Loucy (cell line): ENCODE data around the gene FNDC3A.

Experiments used
- H2AFZ ChIP-seq: fragments of 200-600 bp; sonication (generic); 2 replicates; pipeline ENCODE4 v1.6.0; 2016; ENCODE audit warnings: antibody characterized with exemption, mild to moderate bottlenecking, low read length, moderate library complexity
- H3F3A ChIP-seq: fragments of 200-600 bp; 2 replicates; pipeline ENCODE4 v1.6.0; 2016; ENCODE audit warnings: antibody characterized with exemption, low read depth, mild to moderate bottlenecking
- H3K27me3 ChIP-seq: fragments of 200-600 bp; sonication (generic); 2 replicates; pipeline ENCODE4 v1.6.1; 2014; ENCODE audit warnings: low read length, mild to moderate bottlenecking; ENCODE audit not compliant: insufficient read depth, poor library complexity, severe bottlenecking
- H3K36me3 ChIP-seq: fragments of 200-600 bp; sonication (generic); 2 replicates; pipeline ENCODE4 v1.6.1; 2016; ENCODE audit warnings: low read length; ENCODE audit not compliant: insufficient read depth
- H3K4me1 ChIP-seq: fragments of 200-600 bp; sonication (generic); 2 replicates; pipeline ENCODE4 v1.5.1; 2014; ENCODE audit warnings: low read length, mild to moderate bottlenecking; ENCODE audit not compliant: insufficient read depth, poor library complexity, severe bottlenecking
- H3K4me2 ChIP-seq: fragments of 200-600 bp; sonication (generic); 2 replicates; pipeline ENCODE4 v1.6.0; 2014; ENCODE audit warnings: antibody characterized with exemption, low read length, low read depth, mild to moderate bottlenecking; ENCODE audit not compliant: poor library complexity, severe bottlenecking
- H3K4me3 ChIP-seq: fragments of 200-600 bp; sonication (generic); 2 replicates; pipeline ENCODE4 v1.5.1; 2014; ENCODE audit warnings: low read length, mild to moderate bottlenecking, mixed read lengths; ENCODE audit not compliant: poor library complexity, severe bottlenecking
- H3K79me2 ChIP-seq: fragments of 200-600 bp; sonication (generic); 2 replicates; pipeline ENCODE4 v1.6.1; 2014; ENCODE audit warnings: low read length; ENCODE audit not compliant: insufficient read depth
- H3K9ac ChIP-seq: fragments of 200-600 bp; sonication (generic); 2 replicates; pipeline ENCODE4 v1.6.0; 2014; ENCODE audit warnings: mild to moderate bottlenecking, low read depth, low read length, moderate library complexity; ENCODE audit not compliant: poor library complexity, severe bottlenecking
- H3K9me2 ChIP-seq: fragments of 200-600 bp; sonication (generic); replicated peaks from 2 replicates; pipeline ENCODE4 v1.6.1; 2016; ENCODE audit warnings: low read depth, low read length, mixed read lengths
- H3K9me3 ChIP-seq: fragments of 200-600 bp; sonication (generic); 2 replicates; pipeline ENCODE4 v1.6.1; 2014; ENCODE audit warnings: mild to moderate bottlenecking, antibody characterized with exemption, low read length, low read depth; ENCODE audit not compliant: insufficient read depth
- H4K20me1 ChIP-seq: fragments of 200-600 bp; sonication (generic); 2 replicates; pipeline ENCODE4 v1.6.0; 2014; ENCODE audit warnings: antibody characterized with exemption, low read length, mild to moderate bottlenecking; ENCODE audit not compliant: insufficient read depth, poor library complexity, severe bottlenecking
- CTCF ChIP-seq: fragments of 200-600 bp; sonication (generic); conservative IDR thresholded peaks from 2 replicates; pipeline ENCODE4 v1.5.1; 2014; ENCODE audit warnings: mild to moderate bottlenecking, antibody characterized with exemption, low read length
- EZH2phosphoT487 ChIP-seq: fragments of 200-600 bp; IDR thresholded peaks from 2 replicates; pipeline ENCODE4 v1.6.1; 2018; ENCODE audit warnings: antibody characterized with exemption, mild to moderate bottlenecking, moderate library complexity, borderline replicate concordance

Gene FNDC3A

GRCh38 chr13:49098198-49098597 lies 122.5 kb downstream of the FNDC3A start:
- Histone ChIP-seq H3K9me3 (no peaks in the 10 kb centered on the region), H3K79me2 (no peaks in the 10 kb centered on the region), H4K20me1 (no peaks in the 10 kb centered on the region), H3F3A (no peaks in the 10 kb centered on the region), H3K9me2 (no peaks in the 10 kb centered on the region), H3K4me2 (no peak overlapping the region), H2AFZ (no peak overlapping the region), H3K9ac (no peak overlapping the region), H3K36me3 (no peaks in the 10 kb centered on the region), H3K4me3 (no peak overlapping the region), H3K4me1 (no peaks in the 10 kb centered on the region), H3K27me3 (no peaks in the 10 kb centered on the region)
- no peak for TF ChIP-seq CTCF
- no peak for TF ChIP-seq EZH2phosphoT487

GRCh38 chr13:49098771-49099512 lies 123.2 kb downstream of the FNDC3A start:
- Histone ChIP-seq H3K4me2 (no peak overlapping the region), H3K9ac (no peak overlapping the region), H3K79me2 (no peaks in the 10 kb centered on the region), H3K27me3 (no peaks in the 10 kb centered on the region), H3K4me3 (no peak overlapping the region), H3K9me3 (no peaks in the 10 kb centered on the region), H2AFZ (no peak overlapping the region), H3K4me1 (no peaks in the 10 kb centered on the region), H3F3A (no peaks in the 10 kb centered on the region), H4K20me1 (no peaks in the 10 kb centered on the region), H3K36me3 (no peaks in the 10 kb centered on the region), H3K9me2 (no peaks in the 10 kb centered on the region)
- TF ChIP-seq EZH2phosphoT487 (no peak), CTCF (peak; percentile 69)

- Histone ChIP-seq H4K20me1 (no peaks in the 10 kb centered on the region), H3F3A (no peaks in the 10 kb centered on the region), H3K36me3 (no peaks in the 10 kb centered on the region), H3K79me2 (no peaks in the 10 kb centered on the region), H3K4me1 (no peaks in the 10 kb centered on the region), H3K4me3 (no peak overlapping the region), H3K27me3 (no peaks in the 10 kb centered on the region), H3K9me3 (no peaks in the 10 kb centered on the region), H3K9ac (no peak overlapping the region), H3K9me2 (no peaks in the 10 kb centered on the region), H3K4me2 (no peak overlapping the region), H2AFZ (no peak overlapping the region)
- TF ChIP-seq CTCF (no peak), EZH2phosphoT487 (no peak)
Observed at GRCh38 chr13:49099513-49099877, 123.8 kb downstream of the FNDC3A start.
